WTC11 (cell line): ENCODE data around the gene JUND. TPM values are rescaled to one million over a fixed set of nuclear protein-coding genes. Genes with fewer than 3 reads are reported as not detected.

Experiments
- ATAC-seq: fragments of 200-7000 bp; cut with Tn5 transposase; 2 replicates; pipeline ENCODE4 v1.10.0; 2021; ENCODE audit warnings: mild to moderate bottlenecking, moderate library complexity
- CTCF ChIA-PET: fragments of 300-600 bp; sonication (Branson Sonifier 250); formaldehyde crosslinking; loops from one replicate; lab custom pipeline; 2021; ENCODE audit warnings: antibody characterized with exemption; lab: Charles Lee
- POLR2A ChIA-PET: fragments of 350-600 bp; sonication (Branson Sonifier 250); formaldehyde crosslinking; loops from one replicate; lab custom pipeline; 2021; ENCODE audit warnings: antibody characterized with exemption; lab: Charles Lee
- DNase-seq: peaks from one replicate; pipeline ENCODE4 v3.0.0; 2021; ENCODE audit warnings: low spot score
- H3K27ac Mint-ChIP-seq: 2 replicates; pipeline ENCODE4 v1.8.0; 2021; ENCODE audit warnings: mixed read lengths
- H3K27me3 Mint-ChIP-seq: 2 replicates; pipeline ENCODE4 v1.8.0; 2021; ENCODE audit warnings: low read depth, mild to moderate bottlenecking, moderate library complexity, mixed read lengths
- H3K36me3 Mint-ChIP-seq: 2 replicates; pipeline ENCODE4 v1.8.0; 2021; ENCODE audit warnings: mixed read lengths
- H3K4me1 Mint-ChIP-seq: 2 replicates; pipeline ENCODE4 v1.8.0; 2022; ENCODE audit warnings: mixed read lengths
- H3K4me3 Mint-ChIP-seq: 2 replicates; pipeline ENCODE4 v1.8.0; 2021; ENCODE audit warnings: mild to moderate bottlenecking, moderate library complexity, mixed read lengths
- H3K9me3 Mint-ChIP-seq: 2 replicates; pipeline ENCODE4 v1.8.0; 2021; ENCODE audit warnings: mixed read lengths
- ATF1 ChIP-seq: sonication (generic); formaldehyde crosslinking; IDR thresholded peaks from 2 replicates; pipeline ENCODE4 v1.8.1; 2023; ENCODE audit warnings: mild to moderate bottlenecking, moderate library complexity, missing genetic modification reagents
- ELF4 ChIP-seq: sonication (generic); formaldehyde crosslinking; IDR thresholded peaks from 2 replicates; pipeline ENCODE4 v1.8.1; 2022; ENCODE audit warnings: low read depth, mild to moderate bottlenecking, moderate library complexity, missing genetic modification reagents
- FOXP1 ChIP-seq: sonication (generic); formaldehyde crosslinking; IDR thresholded peaks from 2 replicates; pipeline ENCODE4 v1.8.0; 2022; ENCODE audit warnings: missing genetic modification reagents, mild to moderate bottlenecking, moderate library complexity, borderline replicate concordance
- GTF2I ChIP-seq: fragments of 250-450 bp; sonication (Bioruptor Pico); conservative IDR thresholded peaks from 2 replicates; pipeline ENCODE4 v1.4.0; 2021; ENCODE audit warnings: mild to moderate bottlenecking
- NFATC4 ChIP-seq: fragments of 250-450 bp; sonication (Bioruptor Pico); IDR thresholded peaks from 2 replicates; pipeline ENCODE4 v1.9.0; 2021; ENCODE audit warnings: mild to moderate bottlenecking
- NR3C1 ChIP-seq: sonication (generic); formaldehyde crosslinking; conservative IDR thresholded peaks from 2 replicates; pipeline ENCODE4 v1.8.1; 2023; ENCODE audit warnings: low read depth, mild to moderate bottlenecking, missing genetic modification reagents
- PRRX2 ChIP-seq: fragments of 250-450 bp; sonication (Bioruptor Pico); IDR thresholded peaks from 2 replicates; pipeline ENCODE4 v1.8.0; 2021; ENCODE audit warnings: mild to moderate bottlenecking
- SOX15 ChIP-seq: fragments of 250-450 bp; sonication (Bioruptor Pico); IDR thresholded peaks from 2 replicates; pipeline ENCODE4 v1.9.0; 2021; ENCODE audit warnings: mild to moderate bottlenecking
- TCF7 ChIP-seq: sonication (generic); formaldehyde crosslinking; IDR thresholded peaks from 2 replicates; pipeline ENCODE4 v1.8.0; 2022; ENCODE audit warnings: mild to moderate bottlenecking, low read depth, missing genetic modification reagents, moderate library complexity
- ZNF263 ChIP-seq: sonication (generic); formaldehyde crosslinking; IDR thresholded peaks from 2 replicates; pipeline ENCODE4 v1.8.1; 2022; ENCODE audit warnings: low read depth, mild to moderate bottlenecking, moderate library complexity, missing genetic modification reagents
- ZNF423 ChIP-seq: fragments of 250-450 bp; sonication (Bioruptor Pico); IDR thresholded peaks from 2 replicates; pipeline ENCODE4 v2.1.2; 2022; ENCODE audit warnings: mild to moderate bottlenecking, moderate library complexity
- ZNF671 ChIP-seq: fragments of 250-450 bp; sonication (Bioruptor Pico); IDR thresholded peaks from 2 replicates; pipeline ENCODE4 v1.8.0; 2021; ENCODE audit warnings: mild to moderate bottlenecking
- total RNA-seq: library from RNA; stranded (reverse); gene quantifications from 3 replicates; pipeline ENCODE4 v1.2.3, GENCODE V29; 2021
- TF ChIP-seq, protein P1 (sequence below): fragments of 250-450 bp; sonication (Bioruptor Pico); IDR thresholded peaks from 2 replicates; pipeline ENCODE4 v1.9.0; 2021; ENCODE audit warnings: mild to moderate bottlenecking, borderline replicate concordance
- TF ChIP-seq, protein P2 (sequence below): sonication (generic); formaldehyde crosslinking; IDR thresholded peaks from 2 replicates; pipeline ENCODE4 v1.8.1; 2022; ENCODE audit warnings: missing genetic modification reagents, borderline replicate concordance
- TF ChIP-seq, protein P3 (sequence below): sonication (generic); formaldehyde crosslinking; IDR thresholded peaks from 2 replicates; pipeline ENCODE4 v1.8.1; 2022; ENCODE audit warnings: mild to moderate bottlenecking, moderate library complexity, missing genetic modification reagents
- TF ChIP-seq, protein P4 (sequence below): fragments of 250-450 bp; sonication (Bioruptor Pico); conservative IDR thresholded peaks from 2 replicates; pipeline ENCODE4 v1.9.0; 2021; ENCODE audit warnings: mild to moderate bottlenecking
- TF ChIP-seq, protein P5 (sequence below): sonication (generic); formaldehyde crosslinking; IDR thresholded peaks from 2 replicates; pipeline ENCODE4 v1.8.0; 2023; ENCODE audit warnings: mild to moderate bottlenecking, missing genetic modification reagents

Gene JUND
- total RNA-seq, 1 experiment from 2014 or later: 121 TPM

DNA sequence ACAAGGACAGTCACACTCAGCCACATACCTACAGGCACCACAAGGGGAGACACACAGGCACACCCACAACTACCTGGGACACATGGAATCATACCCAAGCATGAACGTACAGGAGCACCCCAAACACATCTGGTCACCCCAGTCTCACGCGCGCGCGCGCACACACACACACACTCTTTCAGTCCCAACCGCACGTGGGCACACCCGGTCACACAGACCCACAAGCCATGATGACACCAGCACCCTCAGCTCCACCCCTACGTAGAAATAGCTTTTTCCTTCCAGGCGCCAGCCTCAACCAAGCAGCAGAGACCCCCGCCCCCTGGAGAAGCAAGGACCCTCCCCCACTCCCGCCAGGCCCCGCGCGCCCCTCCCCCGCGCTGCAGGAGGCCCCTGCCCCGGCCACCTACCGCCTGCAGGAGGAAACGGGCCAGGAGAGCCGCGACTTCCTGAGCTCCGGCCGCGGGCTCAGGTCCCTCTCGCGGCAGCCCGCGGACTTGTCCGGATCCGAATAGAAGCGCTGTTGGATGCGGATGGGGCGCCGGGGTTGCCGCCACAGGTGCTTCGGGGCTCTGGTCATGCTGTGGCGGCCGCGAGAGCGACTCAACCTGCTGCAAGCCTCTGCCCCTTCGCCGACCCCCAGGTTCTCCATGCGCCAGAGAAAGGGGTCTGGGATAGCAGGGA, 48.7 kb downstream of the JUND start:
- H3K27me3 Mint-ChIP-seq: peaks cover 13% of the 10 kb centered on the region
- POLR2A ChIA-PET: interaction anchor here (0.6 to 3.2 kb wide), 13 partner anchors 9 to 184 kb away, joined by 3 to 21 read pairs (median 5); partner anchors contain the start of genes JUND and RAB3A
- peak; percentile 81 for DNase-seq
- TF ChIP-seq GTF2I (CRISPR knock-in tag) (no peak), SOX15 (CRISPR knock-in tag) (no peak), ZNF263 (CRISPR knock-in tag) (no peak), ZNF423 (peak; percentile 30), FOXP1 (CRISPR knock-in tag) (no peak), NR3C1 (no peak)
- peak overlapping the region; percentile 95 for H3K27ac Mint-ChIP-seq
- CTCF ChIA-PET: interaction anchor here (0.6 to 4.6 kb wide), 34 partner anchors 9 to 229 kb away, joined by 3 to 100 read pairs (median 7); partner anchors contain the start of genes ARRDC2, GDF15, JUND and MPV17L2
- peaks cover 31% of the 10 kb centered on the region for H3K4me1 Mint-ChIP-seq
- no peaks in the 10 kb centered on the region for H3K36me3 Mint-ChIP-seq
- H3K9me3 Mint-ChIP-seq: no peaks in the 10 kb centered on the region
- H3K4me3 Mint-ChIP-seq: peak overlapping the region; percentile 78
- ATAC-seq: peak; percentile 73

DNA sequence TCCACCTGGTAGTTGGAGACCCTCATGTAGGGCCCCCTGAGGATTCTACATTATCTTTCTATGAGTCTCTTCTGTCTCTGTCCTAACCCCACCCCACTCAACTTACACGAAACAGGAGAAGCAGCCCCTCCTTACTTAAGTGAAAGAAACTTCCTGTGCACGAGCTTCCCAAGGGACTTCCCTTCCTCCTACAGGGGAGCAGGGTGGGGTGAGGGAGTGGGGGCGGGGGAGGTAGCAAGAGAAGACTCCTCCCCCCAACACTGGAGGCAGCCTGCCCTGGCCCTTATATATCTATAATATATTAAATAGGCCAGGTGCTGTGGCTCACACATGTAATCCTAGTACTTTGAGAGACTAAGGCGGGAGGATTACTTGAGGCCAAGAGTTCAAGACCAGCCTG, 49.6 kb downstream of the JUND start:
- ChIA-PET POLR2A (interaction anchor here (2.0 to 3.2 kb wide), 5 partner anchors 12 to 185 kb away, joined by 5 to 21 read pairs (median 5); partner anchors contain the start of genes JUND and RAB3A), CTCF (interaction anchor here (0.8 to 4.6 kb wide), 23 partner anchors 8 to 187 kb away, joined by 3 to 100 read pairs (median 14); partner anchors contain the start of genes GDF15, JUND, MPV17L2 and RAB3A)
- H3K27ac Mint-ChIP-seq: 0 out of 2 replicates have a peak overlapping the region, but pooled peaks have one; percentile 45
- ATAC-seq (peak; percentile 11), DNase-seq (no peak)
- TF ChIP-seq SOX15 (CRISPR knock-in tag) (no peak), PRRX2 (CRISPR knock-in tag) (no peak), ZNF671 (CRISPR knock-in tag) (no peak), GTF2I (CRISPR knock-in tag) (no peak), ATF1 (CRISPR knock-in tag) (no peak), TCF7 (CRISPR knock-in tag) (no peak), NFATC4 (CRISPR knock-in tag) (no peak), ELF4 (CRISPR knock-in tag) (no peak)
- TF ChIP-seq, protein P1, sequence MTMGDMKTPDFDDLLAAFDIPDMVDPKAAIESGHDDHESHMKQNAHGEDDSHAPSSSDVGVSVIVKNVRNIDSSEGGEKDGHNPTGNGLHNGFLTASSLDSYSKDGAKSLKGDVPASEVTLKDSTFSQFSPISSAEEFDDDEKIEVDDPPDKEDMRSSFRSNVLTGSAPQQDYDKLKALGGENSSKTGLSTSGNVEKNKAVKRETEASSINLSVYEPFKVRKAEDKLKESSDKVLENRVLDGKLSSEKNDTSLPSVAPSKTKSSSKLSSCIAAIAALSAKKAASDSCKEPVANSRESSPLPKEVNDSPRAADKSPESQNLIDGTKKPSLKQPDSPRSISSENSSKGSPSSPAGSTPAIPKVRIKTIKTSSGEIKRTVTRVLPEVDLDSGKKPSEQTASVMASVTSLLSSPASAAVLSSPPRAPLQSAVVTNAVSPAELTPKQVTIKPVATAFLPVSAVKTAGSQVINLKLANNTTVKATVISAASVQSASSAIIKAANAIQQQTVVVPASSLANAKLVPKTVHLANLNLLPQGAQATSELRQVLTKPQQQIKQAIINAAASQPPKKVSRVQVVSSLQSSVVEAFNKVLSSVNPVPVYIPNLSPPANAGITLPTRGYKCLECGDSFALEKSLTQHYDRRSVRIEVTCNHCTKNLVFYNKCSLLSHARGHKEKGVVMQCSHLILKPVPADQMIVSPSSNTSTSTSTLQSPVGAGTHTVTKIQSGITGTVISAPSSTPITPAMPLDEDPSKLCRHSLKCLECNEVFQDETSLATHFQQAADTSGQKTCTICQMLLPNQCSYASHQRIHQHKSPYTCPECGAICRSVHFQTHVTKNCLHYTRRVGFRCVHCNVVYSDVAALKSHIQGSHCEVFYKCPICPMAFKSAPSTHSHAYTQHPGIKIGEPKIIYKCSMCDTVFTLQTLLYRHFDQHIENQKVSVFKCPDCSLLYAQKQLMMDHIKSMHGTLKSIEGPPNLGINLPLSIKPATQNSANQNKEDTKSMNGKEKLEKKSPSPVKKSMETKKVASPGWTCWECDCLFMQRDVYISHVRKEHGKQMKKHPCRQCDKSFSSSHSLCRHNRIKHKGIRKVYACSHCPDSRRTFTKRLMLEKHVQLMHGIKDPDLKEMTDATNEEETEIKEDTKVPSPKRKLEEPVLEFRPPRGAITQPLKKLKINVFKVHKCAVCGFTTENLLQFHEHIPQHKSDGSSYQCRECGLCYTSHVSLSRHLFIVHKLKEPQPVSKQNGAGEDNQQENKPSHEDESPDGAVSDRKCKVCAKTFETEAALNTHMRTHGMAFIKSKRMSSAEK (CRISPR knock-in tag): no peak
- TF ChIP-seq, protein P2, sequence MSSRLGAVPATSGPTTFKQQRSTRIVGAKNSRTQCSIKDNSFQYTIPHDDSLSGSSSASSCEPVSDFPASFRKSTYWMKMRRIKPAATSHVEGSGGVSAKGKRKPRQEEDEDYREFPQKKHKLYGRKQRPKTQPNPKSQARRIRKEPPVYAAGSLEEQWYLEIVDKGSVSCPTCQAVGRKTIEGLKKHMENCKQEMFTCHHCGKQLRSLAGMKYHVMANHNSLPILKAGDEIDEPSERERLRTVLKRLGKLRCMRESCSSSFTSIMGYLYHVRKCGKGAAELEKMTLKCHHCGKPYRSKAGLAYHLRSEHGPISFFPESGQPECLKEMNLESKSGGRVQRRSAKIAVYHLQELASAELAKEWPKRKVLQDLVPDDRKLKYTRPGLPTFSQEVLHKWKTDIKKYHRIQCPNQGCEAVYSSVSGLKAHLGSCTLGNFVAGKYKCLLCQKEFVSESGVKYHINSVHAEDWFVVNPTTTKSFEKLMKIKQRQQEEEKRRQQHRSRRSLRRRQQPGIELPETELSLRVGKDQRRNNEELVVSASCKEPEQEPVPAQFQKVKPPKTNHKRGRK (CRISPR knock-in tag): no peak
- TF ChIP-seq, protein P3, sequence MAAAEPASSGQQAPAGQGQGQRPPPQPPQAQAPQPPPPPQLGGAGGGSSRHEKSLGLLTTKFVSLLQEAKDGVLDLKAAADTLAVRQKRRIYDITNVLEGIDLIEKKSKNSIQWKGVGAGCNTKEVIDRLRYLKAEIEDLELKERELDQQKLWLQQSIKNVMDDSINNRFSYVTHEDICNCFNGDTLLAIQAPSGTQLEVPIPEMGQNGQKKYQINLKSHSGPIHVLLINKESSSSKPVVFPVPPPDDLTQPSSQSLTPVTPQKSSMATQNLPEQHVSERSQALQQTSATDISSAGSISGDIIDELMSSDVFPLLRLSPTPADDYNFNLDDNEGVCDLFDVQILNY (CRISPR knock-in tag): no peak
- TF ChIP-seq, protein P4, sequence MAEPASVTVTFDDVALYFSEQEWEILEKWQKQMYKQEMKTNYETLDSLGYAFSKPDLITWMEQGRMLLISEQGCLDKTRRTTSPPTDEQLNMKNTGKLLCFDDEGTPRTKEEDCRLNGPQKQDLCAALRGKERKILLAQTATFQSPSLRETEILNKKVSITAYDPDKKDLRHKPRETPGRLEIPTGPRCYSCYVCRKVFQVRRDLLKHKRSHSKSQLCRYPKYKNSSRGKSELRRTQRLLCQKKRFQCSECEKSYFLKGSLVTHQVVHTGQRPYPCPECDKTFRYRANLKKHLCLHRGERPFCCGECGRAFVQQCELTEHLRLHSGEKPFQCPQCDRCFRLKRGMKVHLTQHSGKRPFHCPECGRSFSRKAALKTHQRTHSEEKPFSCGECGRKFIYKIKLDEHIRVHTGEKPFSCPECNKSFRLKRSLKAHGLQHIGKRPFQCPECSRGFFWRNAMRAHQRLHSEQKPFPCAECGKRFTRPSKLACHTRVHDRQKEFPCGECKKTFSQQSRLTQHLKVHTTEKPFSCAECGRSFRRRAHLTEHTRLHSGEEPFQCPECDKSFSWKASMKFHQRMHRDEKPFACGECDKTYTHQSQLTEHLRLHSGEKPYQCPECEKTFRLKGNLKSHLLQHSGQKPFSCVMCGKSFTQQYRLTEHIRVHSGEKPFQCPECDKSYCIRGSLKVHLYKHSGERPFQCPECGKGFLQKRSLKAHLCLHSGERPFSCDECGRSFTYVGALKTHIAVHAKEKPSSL (CRISPR knock-in tag): no peak
- TF ChIP-seq, protein P5, sequence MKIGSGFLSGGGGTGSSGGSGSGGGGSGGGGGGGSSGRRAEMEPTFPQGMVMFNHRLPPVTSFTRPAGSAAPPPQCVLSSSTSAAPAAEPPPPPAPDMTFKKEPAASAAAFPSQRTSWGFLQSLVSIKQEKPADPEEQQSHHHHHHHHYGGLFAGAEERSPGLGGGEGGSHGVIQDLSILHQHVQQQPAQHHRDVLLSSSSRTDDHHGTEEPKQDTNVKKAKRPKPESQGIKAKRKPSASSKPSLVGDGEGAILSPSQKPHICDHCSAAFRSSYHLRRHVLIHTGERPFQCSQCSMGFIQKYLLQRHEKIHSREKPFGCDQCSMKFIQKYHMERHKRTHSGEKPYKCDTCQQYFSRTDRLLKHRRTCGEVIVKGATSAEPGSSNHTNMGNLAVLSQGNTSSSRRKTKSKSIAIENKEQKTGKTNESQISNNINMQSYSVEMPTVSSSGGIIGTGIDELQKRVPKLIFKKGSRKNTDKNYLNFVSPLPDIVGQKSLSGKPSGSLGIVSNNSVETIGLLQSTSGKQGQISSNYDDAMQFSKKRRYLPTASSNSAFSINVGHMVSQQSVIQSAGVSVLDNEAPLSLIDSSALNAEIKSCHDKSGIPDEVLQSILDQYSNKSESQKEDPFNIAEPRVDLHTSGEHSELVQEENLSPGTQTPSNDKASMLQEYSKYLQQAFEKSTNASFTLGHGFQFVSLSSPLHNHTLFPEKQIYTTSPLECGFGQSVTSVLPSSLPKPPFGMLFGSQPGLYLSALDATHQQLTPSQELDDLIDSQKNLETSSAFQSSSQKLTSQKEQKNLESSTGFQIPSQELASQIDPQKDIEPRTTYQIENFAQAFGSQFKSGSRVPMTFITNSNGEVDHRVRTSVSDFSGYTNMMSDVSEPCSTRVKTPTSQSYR: no peak
- H3K9me3 Mint-ChIP-seq: no peaks in the 10 kb centered on the region
- peaks cover 31% of the 10 kb centered on the region for H3K4me1 Mint-ChIP-seq
- H3K27me3 Mint-ChIP-seq: peaks cover 22% of the 10 kb centered on the region
- peak overlapping the region; percentile 78 for H3K4me3 Mint-ChIP-seq
- H3K36me3 Mint-ChIP-seq: no peaks in the 10 kb centered on the region
